Renal cortical epithelial cell (primary cell): Measurements from ENCODE around the gene DNAI7. TPM values are rescaled to one million over a fixed set of nuclear protein-coding genes. Genes with fewer than 3 reads are reported as not detected.

Experiments used
- DNase-seq: peaks from one replicate; pipeline ENCODE4 v3.0.0-alpha.2; 2011; ENCODE audit warnings: low read depth
- total RNA-seq: library from RNA; depleted of rRNA; stranded (reverse); fragments of >200 nt; gene quantifications from 2 replicates; pipeline ENCODE4 v1.2.3, GENCODE V29; 2014

Gene DNAI7
- total RNA-seq, 1 donor from 2014 or later = 3.8 TPM

GRCh38 chr12:25106818-25107217 lies 88.1 kb downstream of the DNAI7 start:
- DNase-seq = no peak

GRCh38 chr12:25102402-25102801 lies 92.6 kb downstream of the DNAI7 start:
- DNase-seq = no peak

GRCh38 chr12:25101092-25101445 lies 93.9 kb downstream of the DNAI7 start:
- DNase-seq = no peak

GRCh38 chr12:25100194-25101091 lies 94.5 kb downstream of the DNAI7 start:
- no peak for DNase-seq

GRCh38 chr12:25099010-25099409 lies 96.0 kb downstream of the DNAI7 start:
- no peak for DNase-seq

- DNase-seq = peak; percentile 51
Measured at GRCh38 chr12:25089738-25090137, 105.2 kb downstream of the DNAI7 start.

- DNase-seq = no peak
Measured at GRCh38 chr12:25087596-25087995, 107.4 kb downstream of the DNAI7 start.

GRCh38 chr12:25084816-25085215 lies 110.1 kb downstream of the DNAI7 start:
- no peak for DNase-seq

GRCh38 chr12:25083211-25083610 lies 111.7 kb downstream of the DNAI7 start:
- no peak for DNase-seq

GRCh38 chr12:25082628-25083027 lies 112.3 kb downstream of the DNAI7 start:
- DNase-seq = no peak

- no peak for DNase-seq
Measured at GRCh38 chr12:25079393-25079792, 115.6 kb downstream of the DNAI7 start.

GRCh38 chr12:25074954-25075353 lies 120.0 kb downstream of the DNAI7 start:
- DNase-seq = no peak

GRCh38 chr12:25074113-25074512 lies 120.8 kb downstream of the DNAI7 start:
- peak; percentile 67 for DNase-seq

GRCh38 chr12:25072906-25073650 lies 121.9 kb downstream of the DNAI7 start:
- no peak for DNase-seq

- peak; percentile 89 for DNase-seq
Measured at GRCh38 chr12:25071366-25071765, 123.6 kb downstream of the DNAI7 start.

GRCh38 chr12:25069224-25069623 lies 125.7 kb downstream of the DNAI7 start:
- DNase-seq = no peak

GRCh38 chr12:25065035-25065434 lies 129.9 kb downstream of the DNAI7 start:
- peak; percentile 36 for DNase-seq

GRCh38 chr12:25063873-25064628 lies 130.9 kb downstream of the DNAI7 start:
- no peak for DNase-seq

- DNase-seq = no peak
Measured at GRCh38 chr12:25058658-25059058, 136.3 kb downstream of the DNAI7 start.
